NCI-H345 (cell line): ENCODE measurements around the gene SLC7A7.
A peak's percentile ranks its signal among the peaks of the same experiment; 100 is the strongest.
"Not testable (repeated sequence)": the region's sequence is repeated elsewhere in the genome, so short reads cannot be mapped to it uniquely, and the experiment has no call there.

Experiments used
- DNase-seq: peaks from one replicate; lab custom pipeline; 2025; lab: John Stamatoyannopoulos, UW

SLC7A7 gene

DNA sequence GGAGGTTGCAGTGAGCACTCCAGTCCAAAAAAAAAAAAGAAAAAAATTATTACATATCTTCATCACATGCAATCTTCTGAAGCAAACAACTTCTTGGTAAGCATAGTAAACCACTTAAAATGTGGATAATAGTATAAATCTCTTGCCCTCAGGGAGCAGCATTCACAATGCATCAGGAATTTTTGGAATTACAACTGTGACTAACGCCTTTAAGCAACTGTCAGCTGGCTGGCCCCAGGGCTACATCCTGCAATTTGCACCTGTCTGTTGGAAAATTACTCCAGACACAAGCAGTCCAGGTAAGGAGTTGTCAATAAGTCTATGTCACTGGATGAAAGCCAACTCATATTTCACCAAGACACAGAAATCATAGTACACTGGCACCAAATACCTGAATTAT lies 5.5 kb upstream of the SLC7A7 start:
- DNase-seq, result peak; percentile 35

DNA sequence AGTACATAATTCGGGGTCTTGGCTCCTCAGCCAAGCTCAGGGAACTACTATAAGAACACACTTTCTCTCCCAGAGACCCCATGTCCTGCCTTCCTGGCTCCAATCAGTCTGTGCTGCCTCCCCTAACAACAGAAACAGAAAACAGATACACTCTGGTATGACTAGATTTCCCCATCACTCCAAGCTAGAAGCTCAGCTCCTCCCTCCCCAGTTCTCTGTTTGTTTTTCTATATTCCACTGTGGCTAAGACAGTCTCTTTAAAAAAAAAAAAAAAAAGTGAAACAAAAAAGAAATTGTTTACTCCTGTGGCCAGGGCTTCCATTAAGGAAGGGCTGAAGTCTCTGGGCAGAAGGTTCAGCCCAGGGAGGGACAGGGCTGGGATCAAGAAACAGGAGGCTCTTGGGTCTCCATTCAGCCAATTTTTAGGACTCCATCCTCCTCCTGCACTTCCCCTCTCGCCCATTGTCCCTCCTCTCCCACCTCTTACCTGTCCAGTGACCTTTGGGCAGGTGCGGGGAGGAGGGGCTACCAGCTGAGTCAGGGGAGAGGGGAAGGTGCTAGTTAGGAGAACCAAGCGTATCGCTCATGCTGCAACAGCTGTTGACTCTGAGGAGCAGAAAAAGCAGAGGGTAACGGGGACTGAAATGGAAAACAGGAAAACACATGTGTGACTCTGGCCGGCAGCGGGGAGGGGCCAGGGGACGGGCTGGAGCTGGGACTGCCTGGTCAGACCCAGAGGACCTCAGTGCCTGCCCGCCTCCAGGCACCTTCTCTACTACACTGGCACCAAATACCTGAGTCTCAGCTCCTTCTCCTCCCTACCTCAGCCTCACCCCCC lies 4.1 kb upstream of the SLC7A7 start:
- DNase-seq, result no peak

DNA sequence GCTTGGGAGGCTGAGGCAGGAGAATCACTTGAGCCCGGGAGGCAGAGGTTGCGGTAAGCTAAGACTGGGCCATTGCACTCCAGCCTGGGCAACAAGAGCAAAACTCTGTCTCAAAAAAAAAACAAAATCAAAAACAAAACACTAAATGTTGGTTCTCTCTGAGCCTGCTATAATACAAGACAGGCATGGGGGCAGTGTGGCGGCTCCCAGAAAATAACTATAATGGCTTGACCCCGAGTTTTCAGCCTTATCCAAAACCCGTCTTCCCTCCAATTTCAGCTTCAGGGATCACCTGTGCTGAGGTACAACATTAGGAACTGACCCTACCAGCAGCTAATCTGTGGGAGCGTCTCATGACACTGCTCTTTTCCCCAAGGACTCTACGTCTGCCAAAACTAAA lies 862 bp downstream of the SLC7A7 start:
- no peak for DNase-seq

DNA sequence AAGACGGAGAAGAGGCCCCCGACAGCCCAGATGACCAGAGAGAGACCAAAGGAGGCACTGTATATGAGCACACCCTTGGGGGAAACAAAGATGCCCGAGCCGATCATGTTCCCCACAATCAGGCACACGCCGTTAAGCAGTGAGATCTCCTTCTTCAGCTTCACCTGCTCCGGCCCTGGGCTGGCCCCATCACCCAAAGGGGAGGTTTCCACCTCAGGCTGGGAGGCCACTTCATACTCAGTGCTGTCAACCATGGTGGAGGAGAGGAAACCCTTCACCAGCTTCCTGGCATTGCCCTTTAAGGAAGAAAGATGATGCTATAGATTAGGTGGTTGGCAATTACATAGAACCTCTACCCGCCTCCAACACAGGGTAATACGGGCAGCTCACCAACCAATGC lies 2.1 kb downstream of the SLC7A7 start:
- DNase-seq, result no peak

DNA sequence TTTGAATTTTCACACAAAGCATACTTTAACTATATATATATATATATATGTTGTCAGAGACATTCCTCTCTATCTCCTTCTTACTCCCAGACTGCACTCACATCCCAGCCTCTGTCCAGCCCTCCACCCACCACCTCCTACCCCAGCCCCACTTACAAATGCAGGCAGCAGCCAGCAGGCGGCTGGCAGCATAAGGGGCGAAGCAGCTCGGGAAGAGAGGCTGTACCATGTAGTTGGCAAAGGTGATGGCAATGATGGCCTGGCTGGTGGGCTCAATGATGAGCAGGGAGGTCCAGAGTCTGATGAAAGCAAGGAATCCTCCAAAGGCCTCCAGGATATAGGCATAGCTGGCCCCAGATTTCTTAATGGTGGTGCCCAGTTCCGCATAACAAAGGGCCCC lies 2.5 kb downstream of the SLC7A7 start:
- no peak for DNase-seq

DNA sequence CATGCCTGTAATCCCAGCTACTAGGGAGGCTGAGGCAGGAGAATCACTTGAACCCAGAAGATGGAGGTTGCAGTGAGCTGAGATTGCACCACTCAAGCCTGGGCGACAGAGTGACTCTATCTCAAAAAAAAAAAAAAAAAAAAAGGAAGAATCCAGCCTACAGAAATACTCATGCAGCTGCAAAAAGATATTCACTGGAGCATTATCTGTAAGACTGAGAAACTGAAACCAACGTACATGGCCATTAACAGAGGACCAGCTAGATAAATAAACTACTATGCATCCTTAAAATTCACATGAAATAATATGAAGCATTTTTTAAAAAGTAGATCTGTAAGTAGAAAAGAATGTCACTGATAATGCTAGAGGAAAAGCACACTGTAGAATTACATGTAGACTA lies 3.5 kb downstream of the SLC7A7 start:
- no peak for DNase-seq

DNA sequence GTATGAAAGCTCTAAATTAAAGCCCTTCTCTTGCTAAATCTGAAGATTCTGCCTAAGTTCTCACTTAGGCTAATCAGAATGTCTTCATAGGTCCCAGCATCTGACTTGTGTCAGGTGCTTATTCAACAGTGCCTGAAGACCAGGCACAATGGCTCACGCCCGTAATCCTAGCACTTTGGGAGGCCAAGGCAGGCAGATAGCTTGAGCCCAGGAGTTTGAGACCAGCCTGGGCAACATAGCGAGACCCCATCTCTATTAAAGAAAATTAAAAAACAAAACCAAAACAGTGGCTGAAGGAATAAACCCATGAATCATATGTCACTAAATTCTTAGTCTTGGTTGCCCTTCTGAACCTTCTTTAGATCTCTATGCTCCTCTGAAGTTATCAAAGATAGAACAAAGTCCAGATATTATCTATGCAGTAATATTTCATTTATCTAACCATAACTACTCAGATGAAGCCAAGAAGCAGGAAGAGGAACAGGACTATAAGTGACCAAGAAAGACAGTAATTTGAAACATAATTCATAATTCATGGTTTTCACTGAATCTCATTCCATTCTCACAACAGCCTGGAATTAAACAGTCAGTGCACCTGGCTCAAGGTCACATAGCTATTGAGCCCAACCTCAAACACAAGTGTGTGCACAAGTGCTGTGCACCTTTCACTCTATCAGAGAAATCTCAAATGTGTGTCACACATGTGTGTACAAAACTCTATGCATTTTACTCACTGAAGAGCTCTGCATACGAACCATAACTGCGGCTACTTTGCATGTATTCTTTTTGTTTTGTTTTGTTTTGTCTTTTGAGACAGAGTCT lies 6.6 kb downstream of the SLC7A7 start:
- no peak for DNase-seq

DNA sequence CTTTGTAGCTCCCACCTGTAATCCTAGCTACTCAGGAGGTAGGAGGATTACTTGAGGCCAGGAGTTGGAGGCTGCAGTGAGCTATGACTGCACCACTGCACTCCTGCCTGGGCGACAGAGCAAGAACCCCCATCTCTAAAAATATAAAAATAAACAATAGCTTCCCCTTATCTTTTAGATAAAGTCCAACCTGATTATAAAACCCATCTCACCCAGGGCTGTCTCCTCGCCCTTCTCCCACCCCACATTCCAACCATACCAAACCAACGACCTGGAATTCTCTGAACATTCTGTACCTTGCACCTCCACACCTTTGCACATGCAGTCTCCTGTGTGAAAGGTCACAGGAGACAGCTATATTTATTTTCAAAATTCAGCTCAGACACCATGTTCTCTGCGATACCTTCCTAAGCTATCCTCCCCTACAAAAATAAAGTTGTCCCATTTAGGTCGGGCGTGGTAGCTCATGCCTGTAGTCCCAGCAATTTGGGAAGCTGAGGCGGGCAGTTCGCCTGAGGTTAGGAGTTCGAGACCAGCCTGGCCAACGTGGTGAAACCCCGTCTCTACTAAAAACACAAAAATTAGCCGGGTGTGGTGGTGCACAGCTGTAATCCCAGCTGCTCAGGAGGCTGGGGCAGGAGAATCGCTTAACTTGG lies 7.7 kb downstream of the SLC7A7 start:
- no peak for DNase-seq

DNA sequence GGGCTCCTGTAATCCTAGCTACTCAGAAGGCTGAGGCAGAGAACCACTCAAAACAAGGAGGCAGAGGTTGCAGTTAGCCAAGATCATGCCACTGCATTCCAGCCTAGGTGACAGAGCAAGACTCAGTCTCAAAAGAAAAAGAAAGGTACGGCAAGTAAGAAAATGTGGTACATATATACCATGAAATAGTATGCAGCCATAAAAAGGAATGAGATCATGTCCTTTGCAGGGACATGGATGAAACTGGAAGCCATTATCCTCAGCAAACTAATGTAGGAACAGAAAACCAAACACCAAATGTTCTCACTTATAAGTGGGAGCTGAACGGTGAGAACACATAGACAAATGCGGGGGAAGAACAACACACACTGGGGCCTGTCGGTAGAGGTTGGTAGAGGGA lies 10.0 kb downstream of the SLC7A7 start:
- DNase-seq, result not testable (repeated sequence)

DNA sequence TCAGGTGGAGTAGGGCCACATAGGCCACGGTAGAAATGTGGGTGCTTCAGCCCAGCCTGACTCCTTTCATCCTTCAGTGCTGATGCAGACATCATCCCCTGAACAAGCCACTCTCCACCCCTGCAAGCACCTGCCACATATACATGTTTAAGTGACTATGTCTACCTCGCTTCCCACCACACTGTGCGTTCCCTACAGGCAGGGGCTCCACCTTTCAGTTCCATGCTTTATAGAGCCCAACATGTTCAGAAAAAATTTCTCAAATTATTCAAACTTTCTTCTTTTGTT lies 11.6 kb downstream of the SLC7A7 start:
- no peak for DNase-seq

DNA sequence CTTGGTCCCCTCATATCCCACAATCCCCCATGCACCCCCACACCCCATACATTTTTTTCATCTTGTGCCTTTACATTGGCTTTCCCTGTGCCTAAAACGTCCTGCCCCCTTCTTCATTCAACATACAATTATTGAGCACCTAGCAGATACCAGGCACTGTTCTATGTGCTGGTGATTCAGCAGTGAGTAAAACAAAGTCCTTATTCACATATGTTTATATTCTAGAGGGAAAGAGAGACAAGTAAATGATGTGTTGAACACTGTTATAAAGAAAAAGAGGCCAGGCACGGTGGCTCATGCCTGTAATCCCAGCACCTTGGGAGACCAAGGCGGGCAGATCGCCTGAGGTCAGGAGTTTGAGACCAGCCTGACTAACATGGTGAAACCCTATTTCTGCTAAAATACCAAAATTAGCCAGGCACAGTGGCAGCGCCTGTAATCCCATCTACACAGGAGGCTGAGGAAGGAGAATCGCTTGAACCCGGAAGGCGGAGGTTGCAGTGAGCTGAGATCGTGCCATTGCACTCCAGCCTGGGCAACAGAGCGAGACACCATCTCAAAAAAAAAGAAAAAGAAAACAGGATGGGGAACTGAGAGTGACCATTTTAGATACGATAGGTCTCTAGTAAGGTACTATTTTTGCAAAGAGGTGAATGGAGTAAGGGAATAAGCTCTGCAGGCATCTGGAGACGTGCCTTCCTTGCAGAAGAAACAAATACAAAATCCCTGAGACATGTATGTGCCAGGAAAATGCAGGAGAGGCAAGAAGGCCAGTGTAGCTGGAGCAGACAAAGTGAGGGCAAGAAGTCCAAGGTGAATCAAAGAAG lies 12.2 kb downstream of the SLC7A7 start:
- DNase-seq, result no peak

DNA sequence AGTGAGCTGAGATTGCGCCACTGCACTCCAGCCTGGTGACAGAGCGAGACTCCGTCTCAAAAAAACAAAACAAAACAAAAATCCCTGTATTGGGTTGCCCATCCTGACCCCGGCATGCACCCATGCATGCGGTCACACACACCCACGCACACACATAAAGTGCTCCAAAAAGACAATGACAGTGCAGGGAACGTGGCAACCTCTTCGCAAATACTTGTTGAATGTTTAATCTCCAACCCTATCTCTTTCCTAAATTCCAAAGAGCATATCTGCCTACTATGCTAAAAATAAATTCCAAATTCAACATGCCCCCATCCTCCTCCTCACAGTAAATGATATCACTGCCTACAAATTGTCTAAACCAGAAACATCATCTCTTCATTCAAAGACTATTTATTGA lies 13.5 kb downstream of the SLC7A7 start:
- DNase-seq, result no peak

DNA sequence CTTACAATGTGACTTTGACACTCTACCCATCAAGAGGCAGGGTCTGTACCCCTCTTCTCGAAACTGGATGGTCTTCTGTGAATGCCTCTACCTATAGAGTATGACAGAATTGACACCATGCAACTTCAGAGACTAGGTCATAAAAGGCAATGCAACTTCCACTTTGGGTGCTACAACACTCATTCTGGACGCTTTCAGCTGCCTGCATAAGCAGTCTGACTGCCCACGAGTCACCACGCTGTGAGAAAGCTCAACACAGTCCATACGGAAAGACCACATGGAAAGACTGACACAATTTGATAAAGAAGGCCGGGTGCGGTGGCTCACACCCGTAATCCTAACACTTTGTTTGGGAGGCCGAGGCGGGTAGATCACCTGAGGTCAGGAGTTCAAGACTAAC lies 14.9 kb downstream of the SLC7A7 start:
- no peak for DNase-seq

DNA sequence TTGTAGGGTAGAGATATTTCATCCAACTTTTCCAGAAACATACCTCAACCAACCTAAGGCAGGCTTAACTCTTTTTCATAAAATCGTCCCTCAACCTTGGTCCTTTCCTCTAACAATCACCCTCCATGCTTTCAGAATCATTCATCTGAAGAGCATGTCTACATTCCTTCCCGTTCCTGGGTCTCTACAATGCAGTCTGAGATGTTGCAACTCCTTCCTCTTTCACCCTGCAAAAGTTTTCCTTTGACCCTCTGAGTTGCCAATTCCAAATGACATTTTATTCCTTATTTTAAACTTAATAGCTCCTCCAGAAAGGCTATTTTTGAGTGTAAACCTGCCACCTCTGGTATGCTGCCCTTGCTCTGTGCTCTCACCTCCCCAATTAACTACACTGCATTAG lies 16.7 kb downstream of the SLC7A7 start:
- no peak for DNase-seq

DNA sequence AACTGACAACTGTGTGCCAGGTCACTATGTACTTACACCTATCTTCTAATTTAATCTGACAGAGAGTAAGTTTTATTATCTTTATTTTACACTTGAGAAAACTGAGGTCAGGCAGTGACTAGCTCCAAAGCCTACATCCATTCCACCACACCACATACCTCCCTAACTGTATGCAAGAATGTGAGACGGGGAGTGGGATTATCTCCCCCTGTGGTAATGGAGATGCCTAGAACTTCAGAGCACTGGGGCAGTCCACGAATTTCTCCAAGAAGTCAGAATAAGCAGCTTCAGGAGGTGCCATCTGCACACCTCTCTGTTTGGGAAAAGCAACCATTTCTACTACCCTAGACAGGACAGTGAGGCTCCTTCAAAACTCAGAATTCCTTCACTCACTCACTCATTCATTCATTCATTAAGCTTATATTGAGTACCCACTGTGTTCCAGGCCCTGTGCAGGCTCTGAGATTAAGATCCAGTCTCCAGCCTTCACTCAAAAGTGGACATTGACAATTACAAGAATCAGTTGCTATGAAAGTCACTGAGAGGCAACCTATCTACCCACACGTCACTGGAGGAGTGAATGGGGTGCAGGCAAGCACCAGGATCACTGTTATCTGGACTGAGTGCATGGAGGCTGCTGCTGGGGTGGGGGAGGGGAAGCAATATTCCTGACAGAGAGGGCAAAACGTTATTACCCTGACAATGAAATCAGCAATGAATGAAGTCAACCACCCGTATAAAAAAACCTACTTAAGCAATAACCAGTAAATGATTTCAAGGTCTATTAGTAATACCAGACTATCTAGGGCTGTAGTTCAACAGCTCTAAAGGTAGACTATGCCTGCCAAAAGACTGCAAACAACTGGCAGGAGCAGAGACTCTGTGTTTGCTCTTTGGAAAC lies 18.0 kb downstream of the SLC7A7 start:
- DNase-seq, result no peak

DNA sequence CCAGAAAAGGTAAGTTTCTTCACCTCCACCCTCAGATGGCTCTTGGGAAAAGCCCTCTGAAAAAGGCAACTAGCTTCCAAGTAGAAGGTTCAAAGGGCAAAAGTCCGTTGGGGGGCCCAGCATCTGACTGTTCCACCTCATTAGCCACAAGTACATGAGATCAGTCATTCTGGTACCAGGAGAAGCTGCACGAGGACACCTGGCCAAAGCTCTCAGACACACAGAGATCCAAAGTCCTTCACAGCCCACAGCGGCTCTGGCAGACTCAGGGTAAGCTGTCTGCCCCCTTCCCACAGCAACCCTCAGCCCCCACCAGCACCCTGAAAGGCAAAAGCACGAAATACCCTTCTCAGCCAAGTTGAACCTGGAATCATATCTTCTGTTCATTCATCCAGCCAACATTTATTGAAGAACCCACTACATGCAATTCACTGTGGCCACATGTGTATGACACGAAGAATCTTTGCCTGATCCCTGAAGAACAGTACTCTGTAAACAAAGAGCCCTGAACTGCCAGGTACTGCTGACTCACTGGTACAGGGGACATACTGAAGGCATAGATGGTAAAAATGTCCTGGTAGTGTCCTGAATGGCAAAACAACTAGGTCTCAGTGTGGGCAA lies 19.0 kb downstream of the SLC7A7 start:
- DNase-seq, result no peak

DNA sequence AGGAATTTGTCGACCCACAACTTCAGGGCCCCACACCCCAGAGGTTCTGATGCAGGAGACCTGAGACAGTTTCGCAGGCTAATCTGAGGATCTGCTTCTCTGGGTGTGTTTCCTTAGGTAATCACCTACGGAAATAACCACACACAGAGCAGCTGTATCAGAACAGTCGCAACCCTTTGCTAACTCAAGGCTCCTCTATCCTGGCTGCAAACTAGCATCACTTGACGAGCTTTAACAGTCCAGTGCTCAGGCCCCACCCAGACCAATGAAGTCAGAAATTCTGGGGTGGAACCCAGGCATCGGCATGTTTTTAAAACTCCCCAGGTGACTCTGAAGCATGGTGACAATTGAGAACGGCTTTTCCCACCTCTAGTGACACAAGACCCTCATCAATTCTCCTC lies 20.7 kb downstream of the SLC7A7 start:
- no peak for DNase-seq

DNA sequence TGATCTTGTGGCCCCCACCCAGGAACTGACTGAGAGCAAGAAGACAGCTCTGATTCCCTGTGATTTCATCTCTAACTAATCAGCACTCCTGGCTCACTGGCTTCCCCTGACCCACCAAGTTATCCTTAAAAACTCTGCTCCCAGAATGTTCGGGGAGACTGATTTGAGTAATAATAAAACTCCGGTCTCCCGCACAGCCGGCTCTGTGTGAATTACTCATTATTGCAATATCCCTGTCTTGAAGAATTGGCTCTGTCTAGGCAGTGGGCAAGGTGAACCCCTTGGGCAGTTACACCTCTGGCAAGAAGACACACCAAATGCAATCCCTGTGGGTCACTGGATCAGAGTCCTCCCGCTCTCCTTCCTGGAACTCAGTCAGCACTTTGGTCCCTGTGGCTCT lies 21.3 kb downstream of the SLC7A7 start:
- DNase-seq, result no peak

DNA sequence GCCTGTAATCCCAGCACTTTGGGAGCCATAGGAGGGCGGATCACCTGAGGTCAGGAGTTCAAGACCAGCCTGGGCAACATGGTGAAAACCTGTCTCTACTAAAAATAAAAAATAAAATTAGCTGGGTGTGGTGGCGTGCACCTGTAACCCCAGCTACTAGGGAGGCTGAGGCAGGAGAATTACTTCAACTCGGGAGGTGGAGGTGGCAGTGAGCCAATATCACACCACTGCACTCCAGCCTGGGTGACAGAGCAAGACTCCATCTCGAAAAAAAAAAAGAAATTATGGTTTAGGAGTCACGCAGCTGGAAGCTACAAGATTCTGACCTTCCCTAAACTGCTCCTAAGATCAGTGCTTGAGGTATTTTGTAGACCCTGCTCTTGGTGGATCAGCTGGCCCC lies 21.7 kb downstream of the SLC7A7 start:
- DNase-seq, result not testable (repeated sequence)

DNA sequence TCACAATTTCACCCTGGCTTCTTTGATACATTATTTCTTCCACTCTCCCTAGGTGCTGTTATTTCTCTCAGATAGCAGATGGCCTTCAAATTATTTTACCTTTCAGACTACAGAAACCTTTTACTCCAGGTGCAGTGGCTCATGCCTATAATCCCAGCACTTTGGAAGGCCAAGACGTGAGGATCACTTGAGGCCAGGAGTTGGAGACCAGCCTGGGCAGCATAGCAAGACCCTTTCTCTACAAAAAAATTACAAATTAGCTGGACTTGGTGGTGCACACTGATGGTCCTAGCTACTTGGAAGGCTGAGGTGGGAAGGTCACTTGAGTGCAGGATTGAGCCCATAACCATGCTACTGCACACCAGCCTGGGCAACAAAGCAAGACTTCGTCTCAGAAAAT lies 23.1 kb downstream of the SLC7A7 start:
- DNase-seq, result no peak

DNA sequence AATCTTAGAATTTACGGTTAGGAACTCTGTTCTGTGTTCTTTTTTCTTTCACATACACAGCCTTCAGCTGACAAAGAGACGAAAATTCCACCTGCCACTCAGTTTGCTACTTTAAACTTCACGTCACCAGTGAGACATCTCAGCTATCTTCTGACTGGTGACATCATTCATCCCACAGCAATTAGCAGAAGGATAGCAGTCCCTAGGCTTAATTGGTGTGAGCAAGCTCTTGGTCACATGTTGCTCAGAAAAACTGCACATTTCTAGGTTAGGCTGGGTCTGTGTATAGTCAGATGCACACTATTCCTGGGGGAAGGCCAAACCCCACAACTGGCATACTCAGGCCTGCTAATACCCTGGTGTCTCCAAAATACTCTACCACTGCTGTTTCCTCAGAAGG lies 23.9 kb downstream of the SLC7A7 start:
- no peak for DNase-seq
